IMR-90 (cell line): ENCODE data around the gene PARVB. TPM values are rescaled to one million over a fixed set of nuclear protein-coding genes. Genes with fewer than 3 reads are reported as not detected.

Source experiments
- ATAC-seq: fragments of 200-7000 bp; cut with Tn5 transposase; 2 replicates; pipeline ENCODE4 v1.9.1; 2020; ENCODE audit warnings: low read depth, mild to moderate bottlenecking, moderate library complexity
- BruUV-seq: library from RNA; stranded (reverse); fragments of 400-500 nt; replicated peaks from 2 replicates; lab custom pipeline; 2021; lab: Mats Ljungman, UMichigan
- CTCF ChIA-PET: fragments of 300-600 bp; formaldehyde crosslinking; extraction: SDS; loops from one replicate; lab custom pipeline; 2021; ENCODE audit warnings: antibody characterized with exemption; lab: Yijun Ruan, JAX
- POLR2A ChIA-PET: fragments of 300-600 bp; sonication (Branson Sonifier 250); formaldehyde crosslinking; loops from one replicate; lab custom pipeline; 2022; ENCODE audit warnings: antibody characterized with exemption; ENCODE audit not compliant: unreplicated experiment; lab: Charles Lee
- DNase-seq: peaks from one replicate; pipeline ENCODE4 v3.0.0; 2013
- H2AFZ ChIP-seq: replicated peaks from 2 replicates; pipeline ENCODE3; 2013; ENCODE audit warnings: low read length, mild to moderate bottlenecking; ENCODE audit not compliant: poor library complexity
- H2AK5ac ChIP-seq: 2 replicates; pipeline ENCODE4 v1.6.1; 2013; ENCODE audit warnings: low read depth, low read length, inconsistent platforms
- H2AK9ac ChIP-seq: replicated peaks from 2 replicates; pipeline ENCODE3; 2013; ENCODE audit warnings: mild to moderate bottlenecking, low read depth, low read length, moderate library complexity; ENCODE audit not compliant: poor library complexity
- H2BK120ac ChIP-seq: 2 replicates; pipeline ENCODE4 v1.6.1; 2013; ENCODE audit warnings: low read depth, low read length, inconsistent platforms
- H2BK15ac ChIP-seq: 3 replicates; pipeline ENCODE4 v1.6.1; 2013; ENCODE audit warnings: low read depth, low read length, inconsistent platforms
- H2BK20ac ChIP-seq: 2 replicates; pipeline ENCODE4 v1.6.1; 2013; ENCODE audit warnings: low read depth, mild to moderate bottlenecking, inconsistent platforms, low read length, moderate library complexity
- H2BK5ac ChIP-seq: 2 replicates; pipeline ENCODE4 v1.6.1; 2013; ENCODE audit warnings: mild to moderate bottlenecking, low read depth, low read length, inconsistent platforms; ENCODE audit not compliant: poor library complexity, severe bottlenecking
- H3K14ac ChIP-seq: replicated peaks from 2 replicates; pipeline ENCODE4 v1.6.1; 2013; ENCODE audit warnings: low read depth, low read length, inconsistent platforms
- H3K18ac ChIP-seq: 2 replicates; pipeline ENCODE4 v1.6.1; 2013; ENCODE audit warnings: low read depth, low read length, control low read depth
- H3K23ac ChIP-seq: 2 replicates; pipeline ENCODE4 v1.6.1; 2013; ENCODE audit warnings: low read depth, low read length, inconsistent platforms
- H3K27ac ChIP-seq: 2 replicates; pipeline ENCODE4 v1.5.1; 2013; ENCODE audit warnings: mild to moderate bottlenecking, control low read depth, low read length; ENCODE audit not compliant: insufficient read depth
- H3K27me3 ChIP-seq: 2 replicates; pipeline ENCODE4 v1.6.1; 2013; ENCODE audit warnings: low read length; ENCODE audit not compliant: control insufficient read depth, insufficient read depth
- H3K36me3 ChIP-seq: 2 replicates; pipeline ENCODE4 v1.6.1; 2013; ENCODE audit warnings: low read length, mixed read lengths; ENCODE audit not compliant: control insufficient read depth, insufficient read depth
- H3K4ac ChIP-seq: 2 replicates; pipeline ENCODE4 v1.6.1; 2013; ENCODE audit warnings: low read depth, low read length, inconsistent platforms
- H3K4me1 ChIP-seq: 2 replicates; pipeline ENCODE4 v1.6.1; 2013; ENCODE audit warnings: low read length, mixed read lengths; ENCODE audit not compliant: control insufficient read depth, insufficient read depth
- H3K4me2 ChIP-seq: 2 replicates; pipeline ENCODE4 v1.6.1; 2013; ENCODE audit warnings: low read depth, mild to moderate bottlenecking, control low read depth, low read length, moderate library complexity
- H3K4me3 ChIP-seq: 2 replicates; pipeline ENCODE4 v1.5.1; 2013; ENCODE audit warnings: low read depth, mild to moderate bottlenecking, control low read depth, low read length, moderate library complexity; ENCODE audit not compliant: insufficient read depth
- H3K56ac ChIP-seq: 2 replicates; pipeline ENCODE4 v1.6.1; 2013; ENCODE audit warnings: low read length, inconsistent platforms; ENCODE audit not compliant: insufficient read depth; ENCODE audit errors: extremely low read depth
- H3K79me1 ChIP-seq, 2 experiments: 2 replicates each; pipeline ENCODE4 v1.6.1; 2013; ENCODE audit warnings: low read length in 2 of 2, inconsistent platforms in 1 of 2, low read depth in 1 of 2
- H3K9ac ChIP-seq: 2 replicates; pipeline ENCODE4 v1.6.1; 2013; ENCODE audit warnings: low read depth, low read length, control low read depth
- H3K9me1 ChIP-seq: 2 replicates; pipeline ENCODE4 v1.6.1; 2013; ENCODE audit warnings: low read length, inconsistent platforms; ENCODE audit not compliant: insufficient read depth
- H3K9me3 ChIP-seq: 2 replicates; pipeline ENCODE4 v1.6.1; 2013; ENCODE audit warnings: low read length; ENCODE audit not compliant: control insufficient read depth, insufficient read depth
- H4K20me1 ChIP-seq: 2 replicates; pipeline ENCODE4 v1.6.1; 2013; ENCODE audit warnings: low read length, inconsistent platforms; ENCODE audit not compliant: insufficient read depth
- H4K5ac ChIP-seq: 2 replicates; pipeline ENCODE4 v1.6.1; 2013; ENCODE audit warnings: mild to moderate bottlenecking, low read depth, low read length, control low read depth
- H4K8ac ChIP-seq, 2 experiments: 2 replicates each; pipeline ENCODE4 v1.6.1; 2013; ENCODE audit warnings: low read depth in 2 of 2, low read length in 2 of 2, control low read depth in 1 of 2, inconsistent platforms in 1 of 2
- H4K91ac ChIP-seq: 2 replicates; pipeline ENCODE4 v1.6.1; 2013; ENCODE audit warnings: low read depth, low read length, inconsistent platforms; ENCODE audit not compliant: insufficient read depth
- BHLHE40 ChIP-seq: fragments of 150-350 bp; IDR thresholded peaks from 2 replicates; pipeline ENCODE4 v1.6.1; 2016; ENCODE audit warnings: mild to moderate bottlenecking, low read depth, low read length
- CEBPB ChIP-seq: IDR thresholded peaks from 2 replicates; pipeline ENCODE4 v1.6.1; 2012; ENCODE audit warnings: low read depth, low read length, improper control_type of control experiment
- CHD1 ChIP-seq: IDR thresholded peaks from 2 replicates; pipeline ENCODE4 v1.6.1; 2012; ENCODE audit warnings: low read depth, low read length, improper control_type of control experiment
- CTCF ChIP-seq: conservative IDR thresholded peaks from 2 replicates; pipeline ENCODE4 v1.5.1; 2012; ENCODE audit warnings: mild to moderate bottlenecking, low read depth, low read length, improper control_type of control experiment
- FOS ChIP-seq: fragments of 150-350 bp; IDR thresholded peaks from 2 replicates; pipeline ENCODE4 v1.6.1; 2016; ENCODE audit warnings: low read depth, low read length
- MAFK ChIP-seq: IDR thresholded peaks from 2 replicates; pipeline ENCODE4 v1.6.1; 2012; ENCODE audit warnings: low read depth, low read length, improper control_type of control experiment
- MXI1 ChIP-seq: IDR thresholded peaks from 2 replicates; pipeline ENCODE4 v1.6.1; 2012; ENCODE audit warnings: low read depth, mild to moderate bottlenecking, low read length, moderate library complexity, borderline replicate concordance
- NFE2L2 ChIP-seq: fragments of 150-350 bp; IDR thresholded peaks from 2 replicates; pipeline ENCODE4 v1.6.1; 2016; ENCODE audit warnings: low read depth, mild to moderate bottlenecking, low read length
- POLR2A ChIP-seq: IDR thresholded peaks from 2 replicates; pipeline ENCODE4 v1.6.1; 2012; ENCODE audit warnings: mild to moderate bottlenecking, low read depth, low read length
- RAD21 ChIP-seq: IDR thresholded peaks from 2 replicates; pipeline ENCODE4 v1.6.1; 2012; ENCODE audit warnings: low read length, improper control_type of control experiment
- SMC3 ChIP-seq: fragments of 150-350 bp; IDR thresholded peaks from 2 replicates; pipeline ENCODE4 v1.6.1; 2016; ENCODE audit warnings: low read depth, mild to moderate bottlenecking, antibody characterized with exemption, low read length, moderate library complexity
- WGBS, 2 experiments: methylation state at CpG; one replicate each; pipeline versions ENCODE4 v1.1.5 to v1.1.7; 2013; ENCODE audit warnings: missing lambda C conversion rate in 2 of 2; ENCODE audit not compliant: insufficient read length in 1 of 2; ENCODE audit errors: extremely low coverage in 2 of 2; 5-methylcytosine and 5-hydroxymethylcytosine counted together
- dilution Hi-C: fragments of 300-500 bp; cut with HindIII; formaldehyde crosslinking; loops from one replicate; pipeline ENCODE4 v1.14.3; 2018; ENCODE audit warnings: low sequenced_read_pairs; ENCODE audit not compliant: unreplicated experiment
- in situ Hi-C: fragments of 300-500 bp; cut with MboI; formaldehyde crosslinking; loops from 3 replicates; pipeline ENCODE4 v1.14.3; 2019; ENCODE audit warnings: low sequenced_read_pairs, inconsistent platforms, mixed read lengths
- intact Hi-C: fragments of 100-400 bp; cut with micrococcal nuclease; formaldehyde crosslinking; loops from 2 replicates; pipeline ENCODE4 v1.10.0; 2022
- polyA plus RNA-seq, 3 experiments: library from polyadenylated mRNA; depleted of rRNA; stranded (reverse); fragments of >200 nt; gene quantifications; 2 replicates each; pipeline ENCODE4 v1.2.3, GENCODE V29; 2012; ENCODE audit warnings: low replicate concordance in 1 of 3
- total RNA-seq: library from RNA; depleted of rRNA; stranded (reverse); fragments of >200 nt; gene quantifications from 2 replicates; pipeline ENCODE4 v1.2.3, GENCODE V29; 2012

The PARVB gene
- total and polyA plus RNA-seq, 2 of the 4 experiments (the other 2 are of a cell fraction): 44.3 to 53.9 TPM

GRCh38 chr22:44196241-44196640 is 172.1 kb downstream of the PARVB start:
- no peak overlapping the region for H2AK5ac ChIP-seq
- in situ Hi-C loops: no loop called here
- no peaks in the 10 kb centered on the region for H4K20me1 ChIP-seq
- no peak overlapping the region for H2BK120ac ChIP-seq
- H2BK20ac ChIP-seq: no peak overlapping the region
- peaks cover 9% of the 10 kb centered on the region; the same call in 1 of the 2 replicates for H3K4me1 ChIP-seq
- DNase-seq (no peak), ATAC-seq (no peak)
- H2BK5ac ChIP-seq: no peak overlapping the region
- H4K8ac ChIP-seq: no peak overlapping the region
- H3K9ac ChIP-seq: no peak overlapping the region
- no CpG with 5 or more reads among the region's 9 CpGs for WGBS, 2 experiments
- no peak overlapping the region for H4K5ac ChIP-seq
- peaks cover under 1% of the 10 kb centered on the region; the same call in 1 of the 2 replicates for H3K9me1 ChIP-seq
- no peak for TF ChIP-seq CTCF
- TF ChIP-seq BHLHE40: no peak
- no peak for TF ChIP-seq CEBPB
- no peak for TF ChIP-seq RAD21
- no peak for TF ChIP-seq POLR2A
- TF ChIP-seq MAFK: no peak
- TF ChIP-seq NFE2L2: no peak
- TF ChIP-seq CHD1: no peak
- no peak for TF ChIP-seq FOS
- no peak for TF ChIP-seq SMC3
- no peak for TF ChIP-seq MXI1
- no peak overlapping the region for H3K14ac ChIP-seq
- H3K27me3 ChIP-seq: peaks cover 35% of the 10 kb centered on the region
- no peaks in the 10 kb centered on the region for H3K79me1 ChIP-seq
- no peak overlapping the region for H3K56ac ChIP-seq
- no peak overlapping the region for H2BK15ac ChIP-seq
- H3K27ac ChIP-seq: no peak overlapping the region
- no peak overlapping the region for H3K23ac ChIP-seq
- H3K9me3 ChIP-seq: no peaks in the 10 kb centered on the region
- dilution Hi-C loops: no loop called here
- H3K18ac ChIP-seq: no peak overlapping the region
- H4K91ac ChIP-seq: no peak overlapping the region
- BruUV-seq: no TSS peak
- ChIA-PET POLR2A (no interaction called here), CTCF (no interaction called here)
- no peaks in the 10 kb centered on the region for H3K36me3 ChIP-seq
- H3K4me2 ChIP-seq: no peak overlapping the region
- H3K4me3 ChIP-seq: no peak overlapping the region
- intact Hi-C loops: no loop called here
- no peak overlapping the region for H2AK9ac ChIP-seq
- no peak overlapping the region for H2AFZ ChIP-seq
- no peak overlapping the region for H3K4ac ChIP-seq
